NT2/D1 (cell line): Measurements from ENCODE around the gene CD84.
A peak's percentile ranks its signal among the peaks of the same experiment; 100 is the strongest.

ENCODE experiments used
- DNase-seq: peaks from one replicate; pipeline ENCODE4 v3.0.0-alpha.2; 2011; ENCODE audit warnings: low read depth, low spot score
- H3K27me3 ChIP-seq: 2 replicates; pipeline ENCODE4 v1.6.0; 2011; ENCODE audit warnings: mild to moderate bottlenecking; ENCODE audit not compliant: insufficient read length, insufficient read depth
- H3K36me3 ChIP-seq: 2 replicates; pipeline ENCODE4 v1.6.1; 2011; ENCODE audit warnings: mild to moderate bottlenecking, low read length, mixed read lengths; ENCODE audit not compliant: insufficient read depth, insufficient read length
- H3K4me1 ChIP-seq: 2 replicates; pipeline ENCODE4 v1.5.1; 2011; ENCODE audit not compliant: insufficient read depth, insufficient read length
- H3K4me3 ChIP-seq: 2 replicates; pipeline ENCODE4 v1.5.1; 2011; ENCODE audit warnings: low read depth; ENCODE audit not compliant: insufficient read length
- H3K9ac ChIP-seq: 2 replicates; pipeline ENCODE4 v1.6.0; 2011; ENCODE audit warnings: low read depth; ENCODE audit not compliant: insufficient read length
- H3K9me3 ChIP-seq: 2 replicates; pipeline ENCODE4 v1.5.1; 2011; ENCODE audit warnings: mild to moderate bottlenecking, low read length; ENCODE audit not compliant: insufficient read depth
- SUZ12 ChIP-seq: IDR thresholded peaks from 2 replicates; pipeline ENCODE4 v1.6.1; 2011; ENCODE audit not compliant: insufficient read length, insufficient read depth; ENCODE audit errors: extremely low read depth
- YY1 ChIP-seq: IDR thresholded peaks from 2 replicates; pipeline ENCODE4 v1.6.1; 2011; ENCODE audit not compliant: insufficient read length, insufficient read depth
- ZNF274 ChIP-seq: IDR thresholded peaks from 2 replicates; pipeline ENCODE4 v1.6.1; 2011; ENCODE audit warnings: mild to moderate bottlenecking, low read depth, low read length

CD84 gene

DNA sequence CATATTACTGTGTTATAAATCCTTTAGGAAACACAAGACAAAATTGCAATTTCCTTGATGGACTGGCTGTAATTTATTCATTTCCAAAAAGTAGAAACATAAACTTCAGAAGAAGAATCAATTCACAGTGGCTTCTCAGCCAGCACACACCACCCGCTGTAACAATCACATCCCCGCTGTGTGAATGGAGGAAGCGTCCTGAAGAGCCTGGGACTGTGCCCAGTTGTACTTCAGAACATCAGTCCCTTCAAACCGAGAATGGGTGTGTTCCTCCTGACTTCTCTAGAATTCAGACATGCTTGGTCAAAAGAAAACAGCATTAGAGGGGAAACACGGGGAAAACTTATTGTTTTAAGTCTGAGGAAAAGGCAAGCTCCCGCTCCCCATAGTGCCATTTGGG lies 28.8 kb upstream of the CD84 start:
- Histone ChIP-seq H3K4me3 (no peak overlapping the region), H3K9ac (no peak overlapping the region), H3K4me1 (no peaks in the 10 kb centered on the region), H3K36me3 (no peaks in the 10 kb centered on the region), H3K9me3 (peaks cover 4% of the 10 kb centered on the region), H3K27me3 (no peaks in the 10 kb centered on the region)
- no peak for TF ChIP-seq YY1
- TF ChIP-seq SUZ12: no peak
- TF ChIP-seq ZNF274: no peak
- no peak for DNase-seq

DNA sequence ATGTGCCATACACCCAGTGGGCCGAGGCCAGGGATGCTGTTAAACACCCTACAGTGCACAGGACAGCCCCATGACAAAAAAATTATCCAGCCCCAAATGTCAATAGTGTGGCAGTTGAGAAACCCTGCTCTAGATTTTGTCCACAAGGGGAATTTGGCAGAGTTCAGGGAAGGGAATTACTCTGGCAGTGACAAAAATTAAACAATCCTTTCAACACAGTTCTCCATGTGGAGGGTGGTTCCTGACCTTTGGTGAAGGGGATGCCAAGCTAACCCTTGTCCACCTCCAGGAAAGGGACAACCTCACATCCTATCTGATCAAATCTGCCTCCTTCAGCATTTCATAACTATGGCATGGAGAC lies 28.4 kb upstream of the CD84 start:
- Histone ChIP-seq H3K9ac (no peak overlapping the region), H3K27me3 (no peaks in the 10 kb centered on the region), H3K9me3 (peaks cover 4% of the 10 kb centered on the region), H3K36me3 (no peaks in the 10 kb centered on the region), H3K4me1 (no peaks in the 10 kb centered on the region), H3K4me3 (no peak overlapping the region)
- DNase-seq: no peak
- TF ChIP-seq SUZ12: no peak
- no peak for TF ChIP-seq ZNF274
- TF ChIP-seq YY1: no peak

DNA sequence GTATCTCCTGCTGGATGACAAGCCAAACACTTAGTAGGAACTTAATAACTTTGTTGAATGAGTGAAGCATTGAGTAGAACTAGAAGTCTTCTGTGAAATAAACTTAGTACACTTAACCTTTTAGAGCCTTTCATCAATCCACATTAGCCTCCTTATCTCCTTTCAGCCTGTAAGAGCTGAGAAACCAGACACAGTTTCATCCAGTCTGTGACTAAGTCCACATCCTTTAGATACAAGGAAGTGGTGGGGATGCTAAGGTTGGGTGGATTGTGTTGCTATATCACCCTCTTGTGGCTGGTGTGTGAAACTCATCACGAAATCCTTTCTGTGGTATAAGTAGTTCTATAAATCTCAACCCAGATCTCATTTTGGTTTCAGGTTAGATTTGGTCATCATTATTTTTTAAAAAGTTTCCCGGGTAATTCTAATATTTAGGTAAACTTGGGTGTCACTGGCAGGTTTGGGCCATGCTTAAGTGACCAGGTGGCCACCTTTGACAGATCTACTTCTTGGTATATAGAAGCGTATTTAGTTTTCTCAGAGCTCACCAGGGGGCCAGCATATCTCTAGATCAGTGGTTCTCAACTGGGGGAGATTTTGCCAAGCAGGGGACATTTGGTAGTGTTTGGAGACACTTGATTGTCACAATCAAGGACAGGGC lies 27.8 kb upstream of the CD84 start:
- Histone ChIP-seq H3K36me3 (no peaks in the 10 kb centered on the region), H3K9me3 (peaks cover 4% of the 10 kb centered on the region), H3K9ac (no peak overlapping the region), H3K4me1 (no peaks in the 10 kb centered on the region), H3K27me3 (no peaks in the 10 kb centered on the region), H3K4me3 (no peak overlapping the region)
- peak; percentile 81 for DNase-seq
- TF ChIP-seq YY1 (no peak), ZNF274 (no peak), SUZ12 (no peak)

DNA sequence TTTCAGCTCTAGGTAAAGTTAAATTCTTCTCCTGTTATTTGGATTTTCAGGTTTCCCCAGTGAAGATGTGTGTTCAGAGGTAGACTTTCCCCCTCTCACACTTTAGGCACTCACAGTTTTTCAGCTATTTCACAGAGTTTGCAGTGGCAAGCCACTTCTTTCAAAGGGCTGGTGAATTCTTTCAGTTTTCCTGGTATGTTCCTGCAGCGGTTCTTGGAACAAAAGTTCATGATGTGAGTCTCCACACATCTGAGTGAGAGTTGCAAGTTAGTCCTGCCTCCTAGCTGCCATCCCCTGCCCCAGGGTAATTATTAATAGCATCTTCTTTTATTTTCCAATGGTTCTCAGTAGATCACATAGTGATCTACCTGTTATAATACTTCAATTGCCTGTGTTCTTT lies 27.3 kb upstream of the CD84 start:
- Histone ChIP-seq H3K4me1 (no peaks in the 10 kb centered on the region), H3K9me3 (peaks cover 8% of the 10 kb centered on the region), H3K9ac (no peak overlapping the region), H3K27me3 (no peaks in the 10 kb centered on the region), H3K36me3 (no peaks in the 10 kb centered on the region), H3K4me3 (no peak overlapping the region)
- DNase-seq: no peak
- no peak for TF ChIP-seq ZNF274

DNA sequence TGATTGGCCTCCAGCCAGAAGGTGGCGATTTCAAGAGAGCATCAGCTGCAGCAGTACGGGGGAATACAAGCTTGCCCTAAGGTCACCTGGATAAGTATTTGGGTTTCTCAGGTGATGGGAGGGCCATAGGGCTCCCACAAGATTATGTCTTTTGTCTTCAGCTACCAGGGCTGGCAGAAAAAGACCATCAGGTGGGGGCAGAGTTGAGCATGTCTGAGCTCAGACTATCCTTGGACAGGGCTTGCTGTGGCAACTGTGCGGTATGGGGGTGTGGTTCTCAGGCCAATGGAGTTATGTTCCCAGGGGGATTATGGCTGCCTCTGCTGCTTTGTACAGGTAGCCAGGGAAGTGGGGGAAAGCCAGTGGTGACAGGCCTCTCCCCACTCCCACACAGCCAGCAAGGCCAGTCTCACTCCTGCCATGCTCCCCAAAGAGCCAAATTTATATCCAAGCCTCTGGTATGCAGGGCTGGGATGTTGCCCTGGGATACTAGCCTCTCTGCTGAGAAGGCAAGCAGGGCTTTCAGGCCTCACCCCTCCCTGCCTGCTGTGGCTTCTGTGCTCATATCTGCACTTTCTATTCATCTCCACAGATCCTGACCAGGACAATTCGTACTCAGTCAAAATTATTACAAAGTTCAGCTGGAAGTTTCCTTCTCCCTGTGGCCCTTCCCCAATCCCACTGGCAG lies 26.6 kb upstream of the CD84 start:
- Histone ChIP-seq H3K36me3 (no peaks in the 10 kb centered on the region), H3K9ac (no peak overlapping the region), H3K4me3 (no peak overlapping the region), H3K9me3 (peaks cover 13% of the 10 kb centered on the region), H3K27me3 (no peaks in the 10 kb centered on the region), H3K4me1 (no peaks in the 10 kb centered on the region)
- DNase-seq: no peak
- no peak for TF ChIP-seq SUZ12
- TF ChIP-seq ZNF274: no peak
- TF ChIP-seq YY1: no peak

DNA sequence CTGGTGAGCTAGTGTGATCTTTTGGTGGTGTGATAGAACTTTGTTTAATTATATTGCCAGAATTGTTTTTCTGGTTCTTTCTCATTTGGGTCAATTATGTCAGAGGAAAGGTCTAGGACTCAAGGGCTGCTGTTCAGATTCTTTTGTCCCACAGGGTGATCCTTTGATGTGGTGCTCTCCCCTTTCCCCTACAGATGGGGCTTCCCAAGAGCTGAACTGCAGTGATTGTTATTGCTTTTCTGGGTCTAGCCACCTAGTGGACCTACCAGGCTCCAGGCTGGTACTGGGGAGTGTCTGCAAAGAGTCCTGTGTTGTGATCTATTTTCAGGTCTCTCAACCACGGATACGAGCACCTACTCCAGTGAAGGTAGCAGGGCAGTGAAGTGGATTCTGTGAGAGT lies 25.9 kb upstream of the CD84 start:
- Histone ChIP-seq H3K9ac (no peak overlapping the region), H3K4me1 (no peaks in the 10 kb centered on the region), H3K4me3 (no peak overlapping the region), H3K36me3 (no peaks in the 10 kb centered on the region), H3K9me3 (peaks cover 18% of the 10 kb centered on the region), H3K27me3 (no peaks in the 10 kb centered on the region)
- DNase-seq: no peak
- TF ChIP-seq ZNF274 (no peak), SUZ12 (no peak), YY1 (no peak)

DNA sequence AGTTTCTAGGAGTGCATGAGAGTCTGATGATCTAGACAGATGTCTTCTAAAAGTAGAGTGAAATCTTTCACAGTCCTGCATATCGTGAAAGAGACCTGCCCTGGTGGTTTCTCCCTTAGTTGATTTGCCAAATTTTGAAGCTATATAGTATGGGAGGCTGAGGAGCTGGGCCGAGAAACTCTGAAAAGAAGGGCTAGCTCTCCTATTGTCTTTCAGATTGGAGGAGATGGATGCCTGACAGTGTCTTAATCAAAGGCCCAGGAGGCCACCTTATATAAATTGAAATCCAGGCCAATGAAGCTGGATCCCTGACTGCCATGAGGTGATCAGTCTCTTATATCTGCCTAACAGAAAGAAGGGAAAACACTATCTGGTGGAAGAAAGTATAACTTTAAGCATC lies 18.4 kb upstream of the CD84 start:
- peaks cover 20% of the 10 kb centered on the region; the same call in 1 of the 2 replicates for H3K9me3 ChIP-seq
- TF ChIP-seq SUZ12 (no peak), YY1 (no peak), ZNF274 (no peak)
- DNase-seq: no peak
- H3K36me3 ChIP-seq: no peaks in the 10 kb centered on the region
- no peak overlapping the region for H3K4me3 ChIP-seq
- no peaks in the 10 kb centered on the region for H3K27me3 ChIP-seq
- H3K4me1 ChIP-seq: no peaks in the 10 kb centered on the region
- H3K9ac ChIP-seq: no peak overlapping the region
